Tibial nerve (tissue), 4 donors: ENCODE results near the gene LSG1.

ENCODE experiments used
- CTCF ChIP-seq, 5 experiments: fragments of 200-600 bp in 3 of 5; fragments of 450-650 bp in 2 of 5; sonication (generic) in 3 of 5; IDR thresholded peaks; one replicate each; pipeline ENCODE4 v1.5.1; 2016 to 2019; ENCODE audit warnings: antibody characterized with exemption in 5 of 5, mild to moderate bottlenecking in 3 of 5, moderate library complexity in 2 of 5
- EP300 ChIP-seq, 2 donors: sonication (generic); formaldehyde crosslinking; IDR thresholded peaks; one replicate each; pipeline ENCODE4 v1.6.1; 2017; ENCODE audit warnings: antibody characterized with exemption in 2 of 2, mild to moderate bottlenecking in 1 of 2

GRCh38 chr3:194621947-194622346 is 50.0 kb downstream of the LSG1 start:
- TF ChIP-seq EP300 (IDR thresholded peaks at IDR 0.05): no peak
- no peak for TF ChIP-seq CTCF (IDR thresholded peaks at IDR 0.05)
